HG03342 (cell line): ENCODE results near the gene FUCA1.
"Not testable (repeated sequence)": the region's sequence is repeated elsewhere in the genome, so short reads cannot be mapped to it uniquely, and the experiment has no call there.

Source experiments
- ATAC-seq: cut with Tn5 transposase; IDR thresholded peaks from one replicate; pipeline ENCODE4 v1.9.1; 2021; ENCODE audit warnings: mild to moderate bottlenecking, moderate library complexity; ENCODE audit not compliant: unreplicated experiment

FUCA1 gene

DNA sequence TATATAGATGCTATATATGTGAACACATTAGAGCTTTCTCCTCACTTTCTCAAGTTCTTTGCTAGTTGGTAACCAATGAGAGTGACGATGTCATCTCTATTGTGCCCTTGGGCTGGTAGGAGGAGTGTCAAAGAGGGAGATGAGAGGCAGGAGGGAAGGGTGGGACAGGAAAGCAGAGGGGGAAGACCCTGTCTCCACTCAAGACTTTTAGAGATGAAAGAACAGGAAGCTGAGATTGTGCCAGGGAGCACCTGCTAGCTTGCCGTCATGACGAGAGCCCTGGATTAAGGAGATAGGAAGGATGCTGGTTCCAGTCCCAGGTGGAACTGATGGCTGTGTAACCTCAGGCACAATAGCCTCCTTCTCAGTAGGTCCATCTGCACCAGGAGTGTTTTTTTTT, 28.4 kb upstream of the FUCA1 start:
- no peak for ATAC-seq

DNA sequence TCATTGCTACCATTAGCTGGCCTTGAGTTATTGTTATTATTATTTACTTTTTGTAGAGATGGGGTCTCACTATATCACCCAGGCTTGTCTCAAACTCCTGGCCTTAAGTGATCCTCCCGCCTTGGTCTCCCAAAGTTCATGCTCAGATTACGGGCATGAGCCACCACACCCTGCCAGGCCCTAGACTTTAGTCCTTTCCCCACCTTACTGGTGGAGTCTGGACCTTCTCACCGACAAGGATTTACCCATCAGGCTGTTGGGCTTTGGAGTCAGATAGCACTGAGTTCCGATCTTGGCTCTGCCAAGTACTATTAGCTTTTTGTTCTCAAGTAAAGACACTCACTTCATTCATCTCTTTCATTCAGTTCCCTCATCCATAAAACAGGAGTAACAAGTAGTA, 27.9 kb upstream of the FUCA1 start:
- ATAC-seq, result no peak

DNA sequence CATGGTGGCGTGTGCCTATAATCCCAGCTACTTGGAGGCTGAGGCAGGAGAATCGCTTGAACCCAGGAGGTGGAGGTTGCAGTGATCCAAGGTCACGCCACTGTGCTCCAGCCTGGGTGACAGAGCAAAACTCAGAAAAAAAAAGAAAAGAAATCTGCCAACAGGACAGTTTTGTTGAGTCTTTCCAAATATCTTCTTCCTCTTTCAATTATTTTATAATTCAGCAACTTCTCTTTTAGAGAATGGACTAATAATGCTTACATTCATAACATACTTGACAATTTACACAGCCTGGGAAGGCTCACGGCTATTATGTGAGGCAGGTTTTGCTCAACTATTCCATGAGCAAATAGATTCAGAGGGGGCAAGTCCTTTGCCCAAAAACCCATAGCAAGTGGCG, 27.0 kb upstream of the FUCA1 start:
- ATAC-seq, result no peak

DNA sequence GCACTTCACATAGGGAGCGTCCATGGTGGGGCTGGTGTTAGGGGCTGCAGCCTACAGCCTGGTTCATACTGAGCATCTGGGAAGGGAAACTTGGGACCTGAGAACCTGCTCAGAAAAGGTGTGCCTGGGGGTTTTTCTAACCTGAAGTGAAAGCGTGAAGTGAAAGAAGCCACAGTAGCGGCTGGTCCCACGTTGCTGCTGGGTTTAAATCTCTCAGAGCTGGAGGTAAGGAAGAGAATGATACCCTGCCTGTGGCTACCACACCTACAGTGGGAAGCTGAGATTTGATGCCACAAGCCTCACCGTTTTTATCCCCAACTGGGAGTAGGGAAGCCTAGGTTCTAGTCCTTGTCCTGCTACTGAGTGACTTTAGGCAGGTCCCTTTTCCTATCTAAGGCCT, 21.0 kb upstream of the FUCA1 start:
- ATAC-seq, result no peak

DNA sequence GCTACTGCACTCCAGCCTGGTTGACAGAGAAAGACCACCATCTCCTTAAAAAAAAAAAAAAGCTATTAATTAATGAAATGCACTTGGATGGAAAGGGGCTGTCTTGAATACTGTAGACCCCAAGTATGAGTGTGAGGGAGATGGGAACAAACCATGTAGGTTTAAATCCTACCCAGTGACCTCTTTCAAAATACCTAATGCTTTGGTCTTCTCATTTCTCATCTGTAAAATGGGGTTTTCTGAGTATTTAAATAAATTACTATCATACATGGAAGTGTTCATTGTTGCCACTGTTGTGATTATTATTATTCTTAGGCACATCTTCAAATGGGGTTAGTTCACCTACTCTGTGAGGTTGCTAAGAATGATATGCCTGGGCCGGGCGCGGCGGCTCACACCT, 17.1 kb upstream of the FUCA1 start:
- ATAC-seq, result no peak

DNA sequence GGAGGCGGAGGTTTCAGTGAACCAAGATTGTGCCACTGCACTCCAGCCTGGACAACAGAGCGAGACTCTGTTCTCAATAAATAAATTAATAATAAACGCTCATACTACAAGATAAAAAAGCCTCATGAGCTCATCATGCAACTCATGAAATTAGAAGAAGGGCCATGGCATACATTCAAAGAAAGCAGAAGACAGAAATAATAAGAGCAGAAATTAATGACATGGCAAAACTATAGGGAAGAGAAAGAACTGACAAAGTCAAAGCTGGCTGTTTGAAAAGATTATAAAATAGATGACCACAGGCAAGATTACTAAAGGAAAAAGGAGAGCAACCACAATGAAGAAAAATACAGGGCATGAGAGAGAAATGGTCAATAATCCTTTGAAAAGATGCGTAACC, 14.7 kb upstream of the FUCA1 start:
- no peak for ATAC-seq

DNA sequence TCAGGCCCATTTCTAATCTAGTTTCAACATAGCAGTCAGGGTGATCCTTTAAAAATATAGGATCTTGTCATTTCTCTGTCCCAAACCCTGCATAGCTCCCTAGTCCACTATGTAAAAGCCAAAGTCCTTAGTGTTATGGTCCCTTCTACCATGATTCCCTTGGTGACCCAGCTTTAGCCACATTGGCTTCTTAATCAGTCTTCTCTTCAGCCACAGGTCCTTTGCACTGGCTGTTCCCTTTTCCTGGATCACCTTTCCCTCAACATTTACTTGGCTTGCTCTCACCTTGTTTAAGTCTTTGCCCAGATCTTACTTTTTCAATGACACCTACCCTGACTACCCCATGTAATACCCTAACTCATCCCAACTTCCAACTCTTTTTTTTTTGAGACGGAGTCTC, 11.7 kb upstream of the FUCA1 start:
- ATAC-seq, result no peak

DNA sequence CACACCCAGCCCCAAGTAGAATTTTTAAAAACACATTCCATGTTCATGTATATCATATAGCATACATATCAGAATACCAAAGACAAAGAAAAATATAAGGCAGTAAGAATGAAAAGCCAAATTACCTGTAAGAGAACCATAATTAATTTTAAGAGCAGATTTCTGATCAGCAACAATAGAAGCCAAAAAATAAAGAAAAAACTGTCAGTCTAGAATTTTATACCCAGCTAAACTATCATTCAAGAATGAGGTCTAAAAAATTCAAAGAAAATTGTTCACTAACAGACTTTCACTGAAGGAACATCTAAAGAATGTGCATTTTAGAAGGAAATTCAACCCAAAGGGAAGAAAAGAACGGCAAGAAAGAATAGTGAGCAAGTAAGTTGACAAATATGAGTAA, 10.6 kb upstream of the FUCA1 start:
- ATAC-seq, result no peak

DNA sequence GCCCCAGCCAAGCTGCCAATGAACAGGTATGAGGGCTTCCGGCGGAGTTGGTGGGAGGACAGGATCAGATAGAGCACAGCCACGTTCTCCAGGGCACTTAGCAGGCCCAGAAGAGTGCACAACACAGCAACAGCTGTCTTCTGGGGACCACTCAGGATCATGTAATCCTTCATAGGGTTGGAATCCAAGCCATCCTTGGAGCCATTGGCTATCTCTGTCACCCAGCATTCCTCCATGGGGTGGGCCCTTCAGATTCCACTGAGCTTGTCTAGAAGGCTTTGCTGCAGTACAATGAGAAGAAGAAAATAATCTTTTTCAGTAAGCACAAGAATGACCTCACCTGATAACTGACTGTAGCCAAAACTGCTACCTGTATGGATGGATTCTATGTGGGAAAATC, 7.3 kb upstream of the FUCA1 start:
- no peak for ATAC-seq

DNA sequence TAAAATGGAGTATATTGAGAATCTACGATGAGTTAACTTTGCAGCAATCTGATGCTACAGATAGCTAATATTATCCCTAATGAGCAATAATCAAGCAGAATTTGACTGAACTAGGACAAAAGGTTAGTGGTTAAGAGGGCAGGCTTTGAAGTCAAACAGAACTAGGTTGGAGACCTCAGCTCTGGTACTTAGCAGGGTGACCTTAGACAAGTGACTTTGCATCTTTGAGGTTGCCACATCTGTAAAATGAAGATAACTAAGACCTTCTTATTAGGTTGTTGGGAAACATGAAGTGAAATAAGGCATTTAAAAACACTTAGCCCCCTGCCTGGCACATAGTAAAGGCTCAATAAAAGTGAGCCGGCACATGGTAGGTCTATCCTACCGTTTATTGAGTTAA, 4.3 kb upstream of the FUCA1 start:
- no peak for ATAC-seq

DNA sequence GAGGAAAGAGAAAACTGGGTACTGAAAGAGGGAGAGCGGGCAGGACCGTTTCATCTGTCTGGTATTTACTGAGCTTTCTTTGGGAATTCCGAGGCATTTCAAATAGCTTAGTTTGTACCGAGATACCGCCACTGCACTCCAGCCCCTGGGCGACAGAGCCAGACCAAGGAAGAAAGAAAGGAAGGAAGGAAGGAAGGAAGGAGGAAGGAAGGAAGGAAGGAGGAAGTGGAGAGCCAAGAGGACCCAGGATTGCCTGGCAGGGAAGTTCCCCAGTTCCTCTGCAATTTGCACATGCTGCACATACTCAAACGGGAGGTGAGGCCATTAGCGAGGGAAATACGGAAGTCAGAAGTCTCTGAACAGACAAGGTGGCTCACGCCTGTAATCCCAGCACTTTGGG, 961 bp upstream of the FUCA1 start:
- no peak for ATAC-seq

DNA sequence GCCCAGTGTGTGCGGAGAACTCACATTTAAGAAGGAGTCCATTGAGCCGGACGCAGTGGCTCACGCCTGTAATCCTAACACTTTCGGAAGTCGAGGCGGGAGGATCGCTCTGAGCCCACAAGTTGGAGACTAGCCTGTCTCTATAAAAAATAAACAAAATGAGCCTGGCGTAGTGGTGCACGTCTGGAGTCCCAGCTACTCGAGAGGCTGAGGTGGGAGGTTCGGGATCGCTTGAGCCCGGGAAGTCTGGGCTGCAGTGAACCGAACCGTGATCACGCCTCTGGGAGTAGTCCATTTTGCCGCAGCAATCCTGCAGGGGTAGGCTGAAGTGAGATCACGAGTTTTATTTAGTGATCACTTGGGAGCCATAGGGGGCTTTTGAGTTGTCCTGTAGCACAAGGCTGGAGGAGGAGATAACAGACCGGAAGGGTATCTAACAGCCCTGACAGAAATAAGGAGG, 497 bp upstream of the FUCA1 start:
- ATAC-seq, result no peak

DNA sequence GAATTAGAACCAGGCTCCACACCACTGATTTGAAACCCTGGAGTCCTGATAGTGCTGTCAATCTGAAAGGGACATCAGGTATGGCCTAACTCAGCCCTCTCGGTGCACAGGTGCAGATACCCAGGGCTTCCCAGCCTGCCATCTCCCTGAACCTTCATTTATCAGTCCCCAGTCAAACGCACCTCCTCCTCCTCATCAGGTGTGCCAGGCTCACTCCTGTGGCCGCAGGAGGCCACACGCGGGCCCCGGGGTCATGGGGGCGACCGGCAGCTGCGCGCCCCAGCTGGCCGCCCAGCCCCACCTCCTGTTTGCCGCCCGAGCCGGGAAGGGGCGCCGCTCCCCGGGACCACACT, 572 bp downstream of the FUCA1 start:
- ATAC-seq, result no peak

DNA sequence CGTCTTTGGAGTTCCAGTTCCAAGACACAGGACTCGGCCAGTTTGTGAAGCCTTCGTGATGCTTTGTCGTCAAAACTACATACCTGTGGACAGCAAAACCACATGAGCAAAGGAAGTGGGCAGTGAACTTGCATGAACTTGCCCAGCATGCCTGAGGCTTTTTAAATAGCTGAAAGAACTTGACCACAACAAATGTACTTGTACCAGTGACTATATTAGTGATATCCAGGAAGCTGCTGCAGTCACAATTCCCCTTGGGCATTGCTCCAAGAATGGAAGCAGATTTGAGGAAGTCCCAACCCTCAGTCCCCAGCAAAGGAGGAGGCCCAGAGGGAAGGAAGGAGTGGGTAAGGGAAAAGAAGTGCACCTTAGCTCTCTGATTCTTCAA, 2.6 kb downstream of the FUCA1 start:
- ATAC-seq, result no peak

DNA sequence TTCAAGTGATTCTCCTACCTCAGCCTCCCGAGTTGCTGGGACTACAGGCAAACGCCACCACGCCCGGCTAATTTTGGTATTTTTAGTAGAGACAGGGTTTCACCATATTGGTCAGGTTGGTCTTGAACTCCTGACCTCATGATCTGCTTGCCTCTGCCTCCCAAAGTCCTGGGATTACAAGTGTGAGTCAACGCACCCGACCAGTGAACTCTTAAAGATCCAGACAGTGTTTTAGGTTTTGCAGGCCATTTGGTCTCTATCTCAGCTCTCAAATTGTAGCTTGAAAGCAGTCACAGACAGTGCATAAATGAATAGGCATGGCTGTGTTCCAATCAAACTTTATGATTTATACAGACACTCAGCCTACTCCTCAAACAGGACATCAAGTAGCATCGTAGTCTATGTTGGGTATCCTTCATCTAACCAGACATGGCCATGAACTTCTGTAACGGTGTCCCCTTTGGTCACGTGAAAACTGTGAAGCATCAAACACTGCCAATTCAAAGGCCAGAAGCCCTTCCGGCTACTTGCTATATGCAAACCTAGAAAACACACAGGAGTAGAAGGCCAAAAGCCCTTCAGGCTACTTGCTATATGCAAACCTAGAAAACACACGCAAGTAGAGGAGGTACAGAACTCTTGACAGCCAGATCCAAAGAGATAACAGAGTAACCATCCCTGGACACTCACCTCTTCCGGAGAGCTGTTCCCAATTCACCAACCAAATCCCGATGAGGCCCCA, 3.1 kb downstream of the FUCA1 start:
- no peak for ATAC-seq

DNA sequence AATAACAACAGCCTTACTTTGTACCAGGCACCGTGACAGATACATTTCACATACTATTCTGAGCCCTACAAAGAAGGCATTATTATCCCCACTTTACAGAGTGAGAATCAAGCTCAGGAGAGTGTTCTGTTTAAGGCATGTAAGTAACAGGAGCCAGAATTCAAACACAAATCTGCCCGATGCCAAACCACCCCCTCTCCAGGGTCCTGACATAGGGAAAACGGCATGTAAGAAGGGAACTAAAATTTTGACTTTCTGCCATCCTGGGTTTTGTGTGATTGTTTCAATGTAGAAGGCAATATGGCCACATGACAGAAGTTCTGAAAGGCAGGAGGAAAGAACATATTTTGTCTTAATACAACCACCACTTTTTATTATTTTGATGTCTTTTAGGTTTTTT, 5.5 kb downstream of the FUCA1 start:
- ATAC-seq, result no peak

DNA sequence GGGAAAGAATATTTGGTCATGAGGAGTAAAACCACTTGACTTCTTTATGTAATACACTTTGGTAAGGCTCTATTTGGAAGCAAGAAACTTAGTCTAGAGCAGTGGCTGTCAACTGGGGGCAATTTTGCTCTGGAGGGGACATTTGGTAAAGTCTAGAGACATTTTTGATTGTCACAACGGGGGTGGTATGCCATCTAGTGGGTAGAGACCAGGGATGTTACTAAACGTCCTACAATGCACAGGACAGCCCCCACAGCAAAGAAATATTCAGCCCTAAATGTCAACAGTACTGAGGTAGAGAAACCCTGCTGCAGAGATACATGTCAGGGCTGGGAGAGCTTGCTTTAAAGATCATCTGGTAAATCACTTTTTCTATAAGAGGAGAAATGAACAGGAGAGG, 13.5 kb downstream of the FUCA1 start:
- no peak for ATAC-seq

DNA sequence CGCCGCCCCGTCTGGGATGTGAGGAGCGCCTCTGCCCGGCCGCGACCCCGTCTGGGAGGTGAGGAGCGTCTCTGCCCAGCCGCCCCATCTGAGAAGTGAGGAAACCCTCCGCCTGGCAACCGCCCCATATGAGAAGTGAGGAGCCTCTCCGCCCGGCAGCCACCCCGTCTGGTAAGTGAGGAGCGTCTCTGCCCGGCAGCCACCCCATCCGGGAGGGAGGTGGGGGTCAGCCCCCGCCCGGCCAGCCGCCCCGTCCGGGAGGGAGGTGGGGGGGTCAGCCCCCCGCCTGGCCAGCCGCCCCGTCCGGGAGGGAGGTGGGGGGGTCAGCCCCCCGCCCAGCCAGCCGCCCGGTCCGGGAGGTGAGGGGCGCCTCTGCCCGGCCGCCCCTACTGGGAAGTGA, 15.0 kb downstream of the FUCA1 start:
- ATAC-seq, result not testable (repeated sequence)

DNA sequence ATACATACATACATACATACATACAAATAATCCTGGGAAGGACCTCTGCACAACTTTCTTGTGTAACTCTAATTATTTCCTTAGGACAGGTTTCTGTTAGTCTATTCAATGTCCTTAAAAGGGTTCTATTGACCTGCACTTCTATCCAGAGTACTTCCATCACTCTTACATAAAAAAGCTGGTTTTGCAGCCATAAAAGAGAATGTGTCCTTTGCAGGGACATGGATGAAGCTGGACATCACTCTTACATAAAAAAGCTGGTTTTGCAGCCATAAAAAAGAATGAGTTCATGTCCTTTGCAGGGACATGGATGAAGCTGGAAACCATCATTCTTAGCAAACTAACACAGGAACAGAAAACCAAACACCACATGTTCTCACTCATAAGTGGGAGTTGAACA, 16.7 kb downstream of the FUCA1 start:
- ATAC-seq, result not testable (repeated sequence)

DNA sequence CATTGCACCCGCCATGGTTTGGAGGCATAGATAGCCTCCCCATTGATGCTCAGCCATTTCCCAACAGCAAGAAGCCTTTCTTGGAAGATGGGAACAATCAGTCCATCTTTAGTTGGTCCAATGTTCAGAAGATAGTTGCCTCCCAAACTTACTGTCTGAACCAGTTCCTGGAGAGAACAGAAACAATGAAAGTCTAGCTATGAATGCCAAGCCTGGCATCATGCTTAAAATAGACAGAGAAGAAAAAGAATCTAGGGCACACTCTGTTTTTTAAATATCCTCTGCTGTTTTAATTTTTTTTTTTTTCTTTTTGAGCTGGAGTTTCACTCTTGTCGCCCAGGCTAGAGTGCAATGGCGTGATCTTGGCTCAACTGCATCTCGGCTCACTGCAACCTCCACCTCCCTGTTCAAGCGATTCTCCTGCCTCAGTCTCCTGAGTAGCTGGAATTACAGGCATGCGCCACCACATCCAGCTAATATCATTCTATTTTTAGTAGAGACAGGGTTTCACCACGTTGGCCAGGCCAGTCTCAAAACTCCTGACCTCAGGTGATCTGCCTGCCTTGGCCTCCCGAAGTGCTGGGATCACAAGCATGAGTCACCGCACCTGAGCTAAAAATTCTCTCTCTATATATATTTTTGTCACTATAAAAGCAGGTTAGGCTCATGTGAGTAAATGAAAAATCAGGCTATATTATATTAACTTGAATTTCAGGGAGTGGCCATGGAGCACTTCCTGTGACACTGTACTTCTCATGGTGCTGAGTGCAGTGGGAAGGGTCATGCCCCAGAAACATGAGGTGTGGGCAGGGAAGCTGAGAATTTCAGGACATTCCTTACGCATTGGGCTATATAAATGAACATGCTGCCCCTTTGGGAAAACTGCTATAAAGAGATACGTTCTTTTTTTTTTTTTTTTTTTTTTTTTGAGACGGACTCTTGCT, 19.1 kb downstream of the FUCA1 start:
- ATAC-seq, result no peak

DNA sequence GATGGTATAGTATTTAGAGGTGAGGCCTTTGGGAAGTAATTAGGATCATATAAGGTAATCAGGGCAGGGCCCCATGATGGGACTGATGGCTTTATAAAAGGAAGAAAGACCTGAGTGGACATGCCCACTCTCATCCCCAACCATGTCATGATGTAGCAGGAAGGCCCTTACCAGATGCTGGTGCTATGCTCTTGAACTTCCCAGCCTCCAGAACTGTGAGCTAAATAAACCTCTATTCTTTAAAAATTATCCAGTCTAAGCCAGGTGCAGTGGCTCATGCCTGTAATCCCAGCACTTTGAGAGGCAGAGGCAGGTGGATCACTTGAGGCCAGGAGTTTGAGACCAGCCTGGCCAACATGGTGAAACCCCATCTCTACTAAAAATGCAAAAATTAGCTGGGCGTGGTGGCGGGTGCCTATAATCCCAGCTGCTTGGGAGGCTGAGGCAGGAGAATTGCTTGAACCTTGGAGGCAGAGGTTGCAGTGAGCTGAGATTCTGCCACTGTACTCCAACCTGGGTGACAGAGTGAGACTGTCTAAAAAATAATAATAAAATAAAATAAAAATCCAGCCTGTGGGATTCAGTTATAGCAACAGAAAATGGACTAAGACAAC, 20.5 kb downstream of the FUCA1 start:
- not testable (repeated sequence) for ATAC-seq

DNA sequence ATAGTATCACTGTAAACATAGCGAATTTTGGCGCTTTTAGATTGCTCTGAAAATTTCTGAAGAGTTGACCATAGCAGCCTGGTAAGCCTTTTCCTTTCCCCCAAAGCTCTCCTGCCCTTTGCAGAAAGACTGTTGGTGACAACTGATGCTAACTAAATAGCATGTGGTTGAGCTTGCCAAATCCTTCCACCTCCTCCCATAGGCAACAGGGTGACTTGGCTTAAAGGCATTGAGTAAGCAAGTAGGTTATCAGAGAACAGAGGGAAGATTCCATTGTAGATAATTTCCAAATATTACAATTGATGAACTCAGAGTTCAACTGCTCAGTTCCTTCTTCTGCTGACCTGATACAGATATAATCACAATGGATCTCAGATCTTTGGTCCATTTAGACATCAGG, 22.9 kb downstream of the FUCA1 start:
- ATAC-seq, result no peak
